SK-N-SH (cell line): ENCODE results near the gene PTPRD.

Experiments
- CTCF ChIP-seq: fragments of 200-600 bp; sonication (generic); IDR thresholded peaks from 2 replicates; pipeline ENCODE4 v1.6.1; 2017; ENCODE audit warnings: antibody characterized with exemption, mild to moderate bottlenecking, moderate library complexity
- EP300 ChIP-seq, 2 experiments: IDR thresholded peaks; 2 replicates each; pipeline versions ENCODE4 v1.4.0 to v1.6.1; 2012; ENCODE audit warnings: borderline replicate concordance in 1 of 2, low read depth in 1 of 2, low read length in 1 of 2
- EZH2phosphoT487 ChIP-seq: fragments of 200-600 bp; sonication (generic); IDR thresholded peaks from 2 replicates; pipeline ENCODE4 v1.6.1; 2017; ENCODE audit warnings: low read depth, mixed run types, mild to moderate bottlenecking, antibody characterized with exemption, moderate library complexity, borderline replicate concordance
- GATA2 ChIP-seq: sonication (generic); formaldehyde crosslinking; IDR thresholded peaks from 2 replicates; pipeline ENCODE4 v1.5.0; 2020; ENCODE audit warnings: mild to moderate bottlenecking, missing genetic modification reagents
- JUND ChIP-seq: IDR thresholded peaks from 2 replicates; pipeline ENCODE4 v1.4.0; 2012
- MAX ChIP-seq: IDR thresholded peaks from 2 replicates; pipeline ENCODE4 v1.4.0; 2012; ENCODE audit warnings: low read depth
- MEF2A ChIP-seq: IDR thresholded peaks from 2 replicates; pipeline ENCODE4 v1.4.0; 2012; ENCODE audit warnings: low read depth, borderline replicate concordance
- RAD21 ChIP-seq: IDR thresholded peaks from 2 replicates; pipeline ENCODE4 v1.6.1; 2012; ENCODE audit warnings: mild to moderate bottlenecking, low read length
- SIN3A ChIP-seq: IDR thresholded peaks from 2 replicates; pipeline ENCODE4 v1.6.1; 2012; ENCODE audit warnings: low read depth, mild to moderate bottlenecking, low read length, moderate library complexity, borderline replicate concordance
- SMC3 ChIP-seq: IDR thresholded peaks from 2 replicates; pipeline ENCODE4 v1.6.1; 2012; ENCODE audit warnings: low read depth, low read length, improper control_type of control experiment
- TEAD4 ChIP-seq: IDR thresholded peaks from 2 replicates; pipeline ENCODE4 v1.4.0; 2012; ENCODE audit warnings: mild to moderate bottlenecking, borderline replicate concordance; ENCODE audit not compliant: insufficient read depth
- ZBTB33 ChIP-seq: IDR thresholded peaks from 2 replicates; pipeline ENCODE4 v1.4.0; 2012; ENCODE audit warnings: low read depth, borderline replicate concordance

GRCh38 chr9:9774471-9774870 lies 838.3 kb downstream of the PTPRD start:
- TF ChIP-seq EP300 (IDR thresholded peaks at IDR 0.05; ENCODE audit: borderline replicate concordance in 1 of 2, low read depth in 1 of 2, low read length in 1 of 2) (no peak), CTCF (no peak), EZH2phosphoT487 (no peak), ZBTB33 (no peak), SMC3 (no peak), RAD21 (no peak), MEF2A (no peak), SIN3A (no peak), GATA2 (CRISPR knock-in tag) (no peak), TEAD4 (no peak), MAX (no peak), JUND (no peak)
